Left cardiac atrium (tissue), 4 donors: ENCODE measurements around the gene ZC3H11A. TPM values are rescaled to one million over a fixed set of nuclear protein-coding genes. Genes with fewer than 3 reads are reported as not detected.
"Not testable (repeated sequence)": the region's sequence is repeated elsewhere in the genome, so short reads cannot be mapped to it uniquely, and the experiment has no call there.

Experiments used
- ATAC-seq, 2 donors: fragments of 200-7000 bp; cut with Tn5 transposase; one replicate each; pipeline ENCODE4 v1.9.1; 2020; ENCODE audit warnings: mild to moderate bottlenecking in 2 of 2, moderate library complexity in 2 of 2
- DNase-seq: peaks from one replicate; pipeline ENCODE4 v3.0.0-alpha.2; 2020
- intact Hi-C, 2 donors: fragments of 100-400 bp; cut with DNase I; formaldehyde crosslinking; loops; one replicate each; pipeline versions ENCODE4 v1.14.1 to v1.15.1; 2022 to 2023
- total RNA-seq, 2 donors: library from RNA; stranded (reverse); fragmentation: NEBNext Ultra II Directional; extraction: Animal tissue kit (Norgen Biotek cat#: 25700); gene quantifications; one replicate each; pipeline ENCODE4 v1.2.1, GENCODE V29; 2021
- donor health status: DM: no; HTN: yes; CAD: no.
- donor health status: DM: no; HTN: yes; CAD: no; lungs with severe emphysema.
- donor health status: DM: yes; HTN: yes; CAD: no.
- donor health status: Dilated cardiomyopathy.

Gene ZC3H11A
- total RNA-seq, 2 donors from 2014 or later, result 43.3 to 59.1 TPM

GRCh38 chr1:203826175-203826574, 30.8 kb downstream of the ZC3H11A start:
- DNase-seq, result no peak
- no peak for ATAC-seq
- intact Hi-C loops, result no loop called here

GRCh38 chr1:203828002-203828401, 32.6 kb downstream of the ZC3H11A start:
- ATAC-seq (no peak), DNase-seq (no peak)
- intact Hi-C loops, result no loop called here

GRCh38 chr1:203828503-203828902, 33.1 kb downstream of the ZC3H11A start:
- ATAC-seq (no peak), DNase-seq (no peak)
- intact Hi-C loops, result no loop called here

- ATAC-seq, result peak; percentile 41 to 63
- intact Hi-C loops, DNase-seq: not testable (repeated sequence)
These were observed 33.8 kb downstream of the ZC3H11A start for GRCh38 chr1:203829247-203829646.

- ATAC-seq (no peak), DNase-seq (no peak)
- intact Hi-C loops, result no loop called here
These were observed 40.1 kb downstream of the ZC3H11A start for GRCh38 chr1:203835476-203835875.

- peak in 1 of 2 donors; percentile 44 for ATAC-seq
- no peak for DNase-seq
- intact Hi-C loops, result no loop called here
These were observed 43.7 kb downstream of the ZC3H11A start for GRCh38 chr1:203839081-203839480.

GRCh38 chr1:203840208-203840808, 44.9 kb downstream of the ZC3H11A start:
- ATAC-seq (no peak), DNase-seq (no peak)
- intact Hi-C loops, result no loop called here

- intact Hi-C loops, result no loop called here
- ATAC-seq (no peak), DNase-seq (no peak)
These were observed 47.1 kb downstream of the ZC3H11A start for GRCh38 chr1:203842559-203842876.

GRCh38 chr1:203843435-203843834, 48.0 kb downstream of the ZC3H11A start:
- ATAC-seq (no peak), DNase-seq (no peak)
- intact Hi-C loops, result no loop called here

Other genes starting within 250 kb of the ZC3H11A start
- 100 to 1,000 TPM in 1 of 2 donors, 10 to 100 TPM in 1; 81.4 to 102 TPM for gene ATP2B4, start 168.8 kb upstream of the ZC3H11A start, total RNA-seq
- gene LAX1, start 30.4 kb upstream of the ZC3H11A start, total RNA-seq, result under 1 TPM; 0.26 to 0.50 TPM
- gene ZBED6, start within 50 bp of the ZC3H11A start, total RNA-seq, result 10 to 100 TPM; 18.2 to 23.6 TPM
- 10 to 100 TPM; 62.5 to 81.5 TPM for gene SNRPE, start 66.0 kb downstream of the ZC3H11A start, total RNA-seq